ENCODE data around the gene CDCA4. TPM values are rescaled to one million over a fixed set of nuclear protein-coding genes. Genes with fewer than 3 reads are reported as not detected.

The CDCA4 gene
- total and polyA plus RNA-seq, 7 experiments from 2014 or later, result 8.0 to 47.8 (median 13.2) TPM

- intact Hi-C loops (cut with micrococcal nuclease), result loop anchor here (1.0 to 2.0 kb wide), 3 partner anchors 15 to 39 kb away; partner anchors contain the start of gene CDCA4 (in 1 of the 2)
- Mint-ChIP-seq H3K4me3 (peak overlapping the region; percentile 82 to 96 (median 92)), H3K27me3 (no peaks in the 10 kb centered on the region), H3K27ac (peak overlapping the region; percentile 91 to 99 (median 97)), H3K36me3 (peaks cover 0 to 21% (median 10%) of the 10 kb centered on the region in 5 donors), H3K9me3 (no peaks in the 10 kb centered on the region), H3K4me1 (peaks cover 42 to 67% (median 58%) of the 10 kb centered on the region in 7 donors)
- H3K27ac ChIP-seq (ENCODE audit: low read depth, low read length), result peak overlapping the region; percentile 96
- peak overlapping the region; percentile 74 for H3K4me3 ChIP-seq (ENCODE audit: low read length)
- H3K27me3 ChIP-seq (ENCODE audit: control insufficient read depth in 2 of 2, insufficient read depth in 2 of 2, low read length in 2 of 2), result no peaks in the 10 kb centered on the region
- ChIA-PET POLR2A (interaction anchor here (0.5 to 7.0 kb wide), 8 partner anchors 12 to 417 kb away, joined by 3 to 71 read pairs (median 4); no protein-coding TSS in a partner anchor), CTCF (interaction anchor here (1.4 to 6.7 kb wide), 3 partner anchors 27 to 85 kb away, joined by 4 to 39 read pairs (median 5); no protein-coding TSS in a partner anchor)
- H3K36me3 ChIP-seq (ENCODE audit: control insufficient read depth in 2 of 3, insufficient read depth in 3 of 3, low read length in 3 of 3), result peaks cover 0 to 24% (median 7%) of the 10 kb centered on the region in 3 experiments
- no peaks in the 10 kb centered on the region for H3K9me3 ChIP-seq (ENCODE audit: control insufficient read depth in 2 of 3, low read length in 3 of 3)
- peaks cover 44 to 64% of the 10 kb centered on the region in 2 donors for H3K4me1 ChIP-seq (ENCODE audit: control insufficient read depth in 2 of 2, insufficient read depth in 2 of 2, low read length in 2 of 2)
- DNase-seq, result peak in 1 of 9 donors; percentile 15
- ATAC-seq, result no peak
Observed at GRCh38 chr14:105059925-105060565, 39.2 kb upstream of the CDCA4 start.

GRCh38 chr14:105059035-105059924 is 38.4 kb upstream of the CDCA4 start:
- peaks cover 0 to 17% (median 10%) of the 10 kb centered on the region in 5 donors for H3K36me3 Mint-ChIP-seq
- Histone ChIP-seq H3K9me3 (ENCODE audit: control insufficient read depth in 2 of 3, low read length in 3 of 3) (no peaks in the 10 kb centered on the region), H3K36me3 (ENCODE audit: control insufficient read depth in 2 of 3, insufficient read depth in 3 of 3, low read length in 3 of 3) (peaks cover 0 to 28% (median 7%) of the 10 kb centered on the region in 3 experiments), H3K27me3 (ENCODE audit: control insufficient read depth in 2 of 2, insufficient read depth in 2 of 2, low read length in 2 of 2) (no peaks in the 10 kb centered on the region), H3K4me1 (ENCODE audit: control insufficient read depth in 2 of 2, insufficient read depth in 2 of 2, low read length in 2 of 2) (peaks cover 44 to 58% of the 10 kb centered on the region in 2 donors), H3K4me3 (ENCODE audit: low read length) (peak overlapping the region; percentile 74), H3K27ac (ENCODE audit: low read depth, low read length) (peak overlapping the region; percentile 96)
- peak in 7 of 9 donors; percentile 74 to 91 (median 84) for DNase-seq
- intact Hi-C loops (cut with micrococcal nuclease), result loop anchor here in 1 of 2 donors (1.0 kb wide), 1 partner anchor 27 kb away; no protein-coding TSS in a partner anchor
- ChIA-PET CTCF (interaction anchor here (1.0 to 6.7 kb wide), 7 partner anchors 8 to 84 kb away, joined by 3 to 39 read pairs (median 4); no protein-coding TSS in a partner anchor), POLR2A (interaction anchor here (0.9 to 7.0 kb wide), 7 partner anchors 8 to 31 kb away, joined by 3 to 71 read pairs (median 3); no protein-coding TSS in a partner anchor)
- H3K4me1 Mint-ChIP-seq, result peaks cover 36 to 59% (median 52%) of the 10 kb centered on the region in 7 donors
- peak overlapping the region; percentile 91 to 99 (median 97) for H3K27ac Mint-ChIP-seq
- H3K9me3 Mint-ChIP-seq, result no peaks in the 10 kb centered on the region
- ATAC-seq, result peak; percentile 67
- H3K4me3 Mint-ChIP-seq, result peak overlapping the region; percentile 59 to 96 (median 86)
- no peaks in the 10 kb centered on the region for H3K27me3 Mint-ChIP-seq

GRCh38 chr14:105058521-105059034 is 37.7 kb upstream of the CDCA4 start:
- H3K4me3 ChIP-seq (ENCODE audit: low read length), result no peak overlapping the region
- H3K4me1 Mint-ChIP-seq, result peaks cover 31 to 55% (median 46%) of the 10 kb centered on the region in 7 donors
- H3K27me3 Mint-ChIP-seq, result no peaks in the 10 kb centered on the region
- peaks cover 0 to under 1% (median 0%) of the 10 kb centered on the region in 11 donors for H3K9me3 Mint-ChIP-seq
- no peak for ATAC-seq
- no peaks in the 10 kb centered on the region for H3K27me3 ChIP-seq (ENCODE audit: control insufficient read depth in 2 of 2, insufficient read depth in 2 of 2, low read length in 2 of 2)
- intact Hi-C loops (cut with micrococcal nuclease), result loop anchor here in 1 of 2 donors (1.0 kb wide), 1 partner anchor 28 kb away; no protein-coding TSS in a partner anchor
- H3K4me1 ChIP-seq (ENCODE audit: control insufficient read depth in 2 of 2, insufficient read depth in 2 of 2, low read length in 2 of 2), result peaks cover 44 to 53% of the 10 kb centered on the region in 2 donors
- H3K36me3 ChIP-seq (ENCODE audit: control insufficient read depth in 2 of 3, insufficient read depth in 3 of 3, low read length in 3 of 3), result peaks cover 0 to 35% (median 7%) of the 10 kb centered on the region in 3 experiments
- peak overlapping the region; percentile 96 for H3K27ac ChIP-seq (ENCODE audit: low read depth, low read length)
- H3K27ac Mint-ChIP-seq, result peak overlapping the region; percentile 91 to 99 (median 97)
- H3K4me3 Mint-ChIP-seq, result peak overlapping the region in 7 of 10 donors; percentile 44 to 94 (median 57)
- ChIA-PET POLR2A (interaction anchor here (1.1 to 7.0 kb wide), 7 partner anchors 9 to 31 kb away, joined by 3 to 71 read pairs (median 3); no protein-coding TSS in a partner anchor), CTCF (interaction anchor here (1.0 to 6.7 kb wide), 9 partner anchors 9 to 84 kb away, joined by 3 to 39 read pairs (median 4); no protein-coding TSS in a partner anchor)
- H3K9me3 ChIP-seq (ENCODE audit: control insufficient read depth in 2 of 3, low read length in 3 of 3), result no peaks in the 10 kb centered on the region
- DNase-seq, result peak in 1 of 9 donors; percentile 6
- peaks cover 0 to 19% (median 14%) of the 10 kb centered on the region in 5 donors for H3K36me3 Mint-ChIP-seq

GRCh38 chr14:105056303-105056831 is 35.5 kb upstream of the CDCA4 start:
- CTCF ChIA-PET, result interaction anchor here (1.2 to 2.3 kb wide), 2 partner anchors 10 to 38 kb away, joined by 3 to 26 read pairs; no protein-coding TSS in a partner anchor
- intact Hi-C loops (cut with micrococcal nuclease), result no loop called here
- peaks cover 27 to 31% of the 10 kb centered on the region in 2 donors for H3K4me1 ChIP-seq (ENCODE audit: control insufficient read depth in 2 of 2, insufficient read depth in 2 of 2, low read length in 2 of 2)
- peaks cover 19 to 39% (median 35%) of the 10 kb centered on the region in 7 donors for H3K4me1 Mint-ChIP-seq
- no peak overlapping the region for H3K27ac ChIP-seq (ENCODE audit: low read depth, low read length)
- no peak overlapping the region for H3K4me3 ChIP-seq (ENCODE audit: low read length)
- DNase-seq (peak in 1 of 9 donors; percentile 6), ATAC-seq (no peak)
- no peaks in the 10 kb centered on the region for H3K27me3 Mint-ChIP-seq
- H3K27ac Mint-ChIP-seq, result peak overlapping the region in 5 of 9 donors; percentile 31 to 99 (median 52)
- peaks cover 4 to 29% (median 17%) of the 10 kb centered on the region in 5 donors for H3K36me3 Mint-ChIP-seq
- no peaks in the 10 kb centered on the region for H3K27me3 ChIP-seq (ENCODE audit: control insufficient read depth in 2 of 2, insufficient read depth in 2 of 2, low read length in 2 of 2)
- H3K9me3 Mint-ChIP-seq, result peaks cover 0 to 2% (median 0%) of the 10 kb centered on the region in 11 donors
- H3K36me3 ChIP-seq (ENCODE audit: control insufficient read depth in 2 of 3, insufficient read depth in 3 of 3, low read length in 3 of 3), result peaks cover 2 to 45% (median 8%) of the 10 kb centered on the region in 3 experiments
- H3K9me3 ChIP-seq (ENCODE audit: control insufficient read depth in 2 of 3, low read length in 3 of 3), result no peaks in the 10 kb centered on the region
- POLR2A ChIA-PET, result interaction anchor here (0.8 to 7.0 kb wide), 4 partner anchors 9 to 35 kb away, joined by 3 to 50 read pairs (median 5); partner anchors contain the start of gene GPR132
- H3K4me3 Mint-ChIP-seq, result no peak overlapping the region

GRCh38 chr14:105055736-105056302 is 34.9 kb upstream of the CDCA4 start:
- DNase-seq, result peak in 1 of 9 donors; percentile 6
- H3K9me3 ChIP-seq (ENCODE audit: control insufficient read depth in 2 of 3, low read length in 3 of 3), result no peaks in the 10 kb centered on the region
- H3K4me1 Mint-ChIP-seq, result peaks cover 19 to 43% (median 35%) of the 10 kb centered on the region in 7 donors
- intact Hi-C loops (cut with micrococcal nuclease), result no loop called here
- CTCF ChIA-PET, result no interaction called here
- H3K4me3 Mint-ChIP-seq, result no peak overlapping the region
- peak overlapping the region in 4 of 9 donors; percentile 25 to 79 (median 57) for H3K27ac Mint-ChIP-seq
- H3K4me3 ChIP-seq (ENCODE audit: low read length), result no peak overlapping the region
- H3K27ac ChIP-seq (ENCODE audit: low read depth, low read length), result no peak overlapping the region
- H3K27me3 ChIP-seq (ENCODE audit: control insufficient read depth in 2 of 2, insufficient read depth in 2 of 2, low read length in 2 of 2), result no peaks in the 10 kb centered on the region
- H3K36me3 ChIP-seq (ENCODE audit: control insufficient read depth in 2 of 3, insufficient read depth in 3 of 3, low read length in 3 of 3), result peaks cover 7 to 51% (median 14%) of the 10 kb centered on the region in 3 experiments
- no peak for ATAC-seq
- peaks cover 0 to 2% (median 0%) of the 10 kb centered on the region in 11 donors for H3K9me3 Mint-ChIP-seq
- H3K27me3 Mint-ChIP-seq, result no peaks in the 10 kb centered on the region
- H3K36me3 Mint-ChIP-seq, result peaks cover 8 to 34% (median 18%) of the 10 kb centered on the region in 5 donors
- POLR2A ChIA-PET, result no interaction called here
- H3K4me1 ChIP-seq (ENCODE audit: control insufficient read depth in 2 of 2, insufficient read depth in 2 of 2, low read length in 2 of 2), result peaks cover 22 to 25% of the 10 kb centered on the region in 2 donors
